Right lobe of liver (tissue), 4 donors: ENCODE data around the gene TOMM20.

ENCODE experiments used
- CTCF ChIP-seq, 4 donors: fragments of 200-600 bp in 3 of 4; fragments of 450-650 bp in 1 of 4; IDR thresholded peaks; one replicate each; pipeline versions ENCODE4 v1.5.1 to v1.8.0; 2016 to 2022; ENCODE audit warnings: antibody characterized with exemption in 4 of 4, mild to moderate bottlenecking in 2 of 4
- POLR2A ChIP-seq: fragments of 450-650 bp; IDR thresholded peaks from one replicate; pipeline ENCODE4 v1.6.1; 2017; ENCODE audit warnings: antibody characterized with exemption, mild to moderate bottlenecking
- donor health status: DM: no; HTN: no; CAD: no.
- donor health status: DM: no; HTN: no; CAD: no.
- donor health status: DM: no; HTN: yes; CAD: no.

GRCh38 chr1:235156740-235157139 is 28.1 kb upstream of the TOMM20 start:
- TF ChIP-seq CTCF (IDR thresholded peaks at IDR 0.05), result no peak
- TF ChIP-seq POLR2A, result no peak
